ENCODE measurements around the gene SUB1.
"Not testable (repeated sequence)": the region's sequence is repeated elsewhere in the genome, so short reads cannot be mapped to it uniquely, and the experiment has no call there.

The SUB1 gene

GRCh38 chr5:32585446-32586275 is at the start of gene SUB1:
TSS of gene SUB1 (plus strand) at chr5:32585557. CDS start at chr5:32588513, 2,956 bp downstream.
- in situ Hi-C loops (cut with MboI; ENCODE audit: low sequenced_read_pairs): no loop called here

DNA sequence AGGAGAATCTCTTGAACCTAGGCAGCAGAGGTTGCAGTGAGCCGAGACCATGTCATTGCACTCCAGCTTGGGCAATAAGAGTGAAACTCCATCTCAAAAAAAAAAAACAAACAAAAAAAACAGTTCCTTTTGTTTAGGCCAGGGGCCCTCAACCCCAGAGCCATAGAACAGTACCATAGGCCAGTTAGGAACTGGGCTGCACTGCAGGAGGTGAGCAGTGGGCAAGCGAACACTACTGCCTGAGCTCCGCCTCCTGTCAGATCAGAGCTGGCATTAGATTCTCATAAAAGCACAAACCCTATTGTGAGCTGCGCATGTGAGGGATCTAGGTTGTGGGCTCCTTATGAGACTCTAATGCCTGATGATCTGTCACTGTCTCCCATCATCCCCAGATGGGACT is 49.1 kb upstream of the SUB1 start:
- in situ Hi-C loops (cut with MboI; ENCODE audit: low sequenced_read_pairs): no loop called here

DNA sequence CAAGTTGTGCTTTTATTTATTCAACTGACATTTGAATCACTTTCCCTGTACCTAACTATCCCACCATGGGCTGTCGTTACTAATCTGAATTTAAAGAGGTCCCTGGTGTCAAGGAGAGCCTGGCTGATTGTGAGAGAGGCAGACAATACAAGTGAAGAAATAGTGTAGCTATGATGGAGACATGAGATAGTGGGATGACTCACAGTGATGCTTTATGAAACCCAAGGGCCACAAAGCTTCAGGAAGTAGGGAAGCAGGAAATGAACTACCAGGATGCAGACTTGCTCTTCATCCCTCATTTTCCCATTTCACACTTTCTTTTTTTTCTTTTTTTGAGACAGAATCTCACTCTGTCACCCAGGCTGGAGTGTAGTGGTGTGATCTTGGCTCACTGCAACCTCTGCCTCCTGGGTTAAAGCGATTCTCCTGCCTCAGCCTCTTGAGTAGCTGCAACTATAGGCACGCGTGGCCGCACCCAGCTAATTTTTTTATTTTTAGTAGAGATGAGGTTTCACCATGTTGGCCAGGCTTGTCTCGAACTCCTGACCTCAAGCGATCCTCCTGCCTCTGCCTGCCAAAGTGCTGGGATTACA is 47.8 kb upstream of the SUB1 start:
- in situ Hi-C loops (cut with MboI; ENCODE audit: low sequenced_read_pairs): not testable (repeated sequence)

- in situ Hi-C loops (cut with MboI; ENCODE audit: low sequenced_read_pairs): no loop called here
Observed at GRCh38 chr5:32538031-32538547, 47.3 kb upstream of the SUB1 start.

DNA sequence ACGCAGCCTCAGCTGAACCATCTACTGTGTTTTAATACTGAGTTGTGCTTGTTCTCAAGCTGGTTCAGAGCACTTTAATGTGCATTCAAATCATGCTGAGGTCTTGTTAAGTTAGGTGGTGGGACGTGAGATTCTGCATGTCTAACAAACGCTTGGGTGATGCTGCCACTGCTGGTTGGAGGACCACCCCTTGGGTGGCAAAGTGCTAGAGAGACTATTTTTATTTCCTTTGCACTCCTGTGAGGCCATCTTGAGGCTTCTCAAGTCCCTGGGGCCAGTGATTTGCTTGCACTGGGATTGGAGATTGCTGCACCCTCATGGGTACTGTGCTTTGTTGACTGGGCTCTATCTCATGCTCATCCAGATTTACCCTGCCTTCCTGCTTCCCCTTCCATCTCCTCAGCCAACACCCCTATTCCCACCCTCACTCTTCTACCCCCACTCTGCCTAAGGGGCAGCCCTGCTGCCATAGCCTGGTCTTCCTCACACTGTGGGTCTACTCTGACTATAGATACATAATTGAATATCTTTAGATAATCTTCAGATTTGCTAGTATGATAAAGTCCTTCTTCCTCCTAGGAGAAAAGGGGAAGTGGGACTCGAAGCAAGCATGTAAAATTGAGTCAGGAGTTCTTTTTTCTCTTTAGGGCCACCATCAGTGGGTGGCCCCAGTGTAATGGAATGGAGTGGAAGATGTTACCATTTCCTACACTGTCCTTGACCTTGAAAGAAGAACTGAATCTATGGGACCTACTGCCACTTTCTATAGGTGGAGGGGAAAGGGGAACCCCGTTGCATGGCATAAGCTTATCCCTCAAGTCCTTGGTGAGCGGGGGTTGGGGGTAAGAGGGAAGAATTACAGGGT is 45.1 kb upstream of the SUB1 start:
- in situ Hi-C loops (cut with MboI; ENCODE audit: low sequenced_read_pairs): no loop called here

DNA sequence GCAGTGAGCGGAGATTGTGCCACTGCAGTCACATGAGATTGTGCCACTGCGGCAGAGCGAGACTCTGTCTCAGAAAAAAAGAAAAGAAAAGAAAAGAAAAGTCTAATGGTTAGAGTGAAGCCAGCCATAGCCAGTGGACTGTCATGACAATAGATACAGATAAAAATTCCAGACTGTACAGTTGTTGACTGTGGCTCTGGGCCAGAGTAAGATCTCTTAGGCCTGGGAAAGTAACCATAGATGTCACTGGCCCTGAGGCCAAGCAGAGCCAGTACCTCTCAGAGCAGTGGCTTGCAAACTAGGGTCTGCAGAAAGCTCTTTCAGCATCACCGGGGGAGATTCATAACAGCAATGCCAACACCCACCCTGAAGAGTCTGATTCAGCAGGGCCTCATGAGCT is 44.1 kb upstream of the SUB1 start:
- in situ Hi-C loops (cut with MboI; ENCODE audit: low sequenced_read_pairs): no loop called here

GRCh38 chr5:32542216-32543059 is 42.9 kb upstream of the SUB1 start:
- in situ Hi-C loops (cut with MboI; ENCODE audit: low sequenced_read_pairs): no loop called here

DNA sequence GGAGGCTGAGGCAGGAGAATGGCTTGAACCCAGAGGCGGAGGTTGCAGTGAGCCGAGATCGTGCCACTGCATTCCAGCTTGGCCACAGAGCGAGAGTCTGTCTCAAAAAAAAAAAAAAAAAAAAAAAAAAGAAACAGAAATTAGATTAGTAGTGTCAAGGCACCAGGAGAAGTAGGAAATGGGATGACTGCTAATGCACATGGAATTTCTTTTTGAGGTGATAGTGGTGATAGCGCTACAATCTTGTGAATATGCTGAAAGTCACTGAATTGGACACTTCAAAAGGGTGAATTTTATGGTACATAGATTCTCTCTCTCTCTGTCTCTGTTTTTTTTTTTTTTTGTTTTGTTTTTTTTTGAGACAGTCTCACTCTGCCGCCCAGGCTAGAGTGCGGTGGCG is 42.1 kb upstream of the SUB1 start:
- in situ Hi-C loops (cut with MboI; ENCODE audit: low sequenced_read_pairs): no loop called here

DNA sequence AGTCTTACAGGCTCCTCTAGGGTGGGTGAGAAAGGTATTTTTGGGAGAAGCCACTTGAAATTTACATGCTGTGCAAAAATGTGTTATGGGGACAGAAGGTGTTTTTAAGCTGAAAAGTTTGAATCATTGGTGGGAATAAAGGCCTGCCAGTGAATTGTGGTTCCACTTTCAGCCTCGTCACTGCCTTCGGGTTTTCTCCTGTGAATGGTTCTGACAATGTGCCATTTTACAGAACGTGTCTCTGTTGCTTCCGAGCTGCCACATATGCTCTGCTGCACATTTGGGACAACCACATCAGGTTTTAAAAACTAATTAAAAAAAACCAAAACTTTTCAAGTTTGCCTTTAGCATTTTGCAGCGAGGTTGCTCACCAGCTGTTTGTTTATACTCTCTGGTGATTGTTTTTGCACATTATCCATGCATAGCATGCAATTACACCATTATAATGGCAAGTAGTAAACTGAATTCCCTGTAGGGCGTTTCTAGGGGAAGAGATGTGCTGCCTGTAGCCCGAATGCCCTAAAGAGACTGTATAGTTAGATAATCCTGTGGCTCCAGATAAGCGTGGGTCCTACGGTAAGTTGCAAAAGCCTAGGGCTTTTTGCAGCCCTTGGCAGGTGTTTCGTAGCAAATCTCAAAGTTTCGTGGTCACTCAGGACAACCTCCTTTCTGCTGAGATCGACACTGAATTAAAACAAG is 40.1 kb upstream of the SUB1 start:
- in situ Hi-C loops (cut with MboI; ENCODE audit: low sequenced_read_pairs): no loop called here

DNA sequence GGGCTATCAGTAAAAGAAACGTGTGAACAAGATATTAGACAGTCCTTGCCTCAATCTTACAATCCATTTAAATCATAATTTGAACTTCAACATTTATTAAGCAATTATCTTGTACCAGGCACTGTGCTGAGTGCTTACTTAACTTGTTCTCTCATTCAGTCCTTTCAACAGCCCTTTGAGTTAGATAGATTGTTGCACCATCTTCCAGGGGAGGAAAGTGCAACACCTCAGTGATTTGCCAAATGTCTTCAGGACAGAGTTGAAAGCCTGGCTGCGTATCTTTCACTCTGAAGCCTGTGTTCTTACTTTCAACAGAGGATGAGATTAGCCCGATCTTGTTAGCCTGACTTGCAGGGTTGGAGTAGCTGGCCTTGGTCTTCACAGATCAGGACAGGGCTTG is 34.2 kb upstream of the SUB1 start:
- in situ Hi-C loops (cut with MboI; ENCODE audit: low sequenced_read_pairs): no loop called here

- in situ Hi-C loops (cut with MboI; ENCODE audit: low sequenced_read_pairs): no loop called here
Observed at GRCh38 chr5:32551865-32552264, 33.5 kb upstream of the SUB1 start.

GRCh38 chr5:32552491-32552890 is 32.9 kb upstream of the SUB1 start:
- in situ Hi-C loops (cut with MboI; ENCODE audit: low sequenced_read_pairs): not testable (repeated sequence)

DNA sequence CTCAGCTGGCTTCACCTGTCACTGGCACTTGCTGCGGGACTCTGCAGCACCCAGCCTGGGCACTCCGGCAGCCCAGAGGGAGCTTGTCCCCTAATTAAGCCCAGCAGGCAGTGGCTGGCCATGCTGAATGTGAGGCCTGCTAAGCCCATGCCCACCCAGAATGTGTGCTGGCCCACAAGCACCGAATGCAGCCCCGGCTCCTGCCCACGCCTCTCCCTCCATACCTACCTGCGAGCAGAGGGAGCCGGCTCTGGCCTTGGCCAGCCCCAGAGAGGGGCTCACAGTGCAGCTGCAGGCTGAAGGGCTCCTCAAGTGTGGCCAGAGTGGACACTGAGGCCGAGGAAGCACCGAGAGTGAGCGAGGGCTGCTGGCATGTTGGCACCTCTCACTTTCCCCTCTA is 32.4 kb upstream of the SUB1 start:
- in situ Hi-C loops (cut with MboI; ENCODE audit: low sequenced_read_pairs): no loop called here

GRCh38 chr5:32554181-32554780 is 31.1 kb upstream of the SUB1 start:
- in situ Hi-C loops (cut with MboI; ENCODE audit: low sequenced_read_pairs): not testable (repeated sequence)

- in situ Hi-C loops (cut with MboI; ENCODE audit: low sequenced_read_pairs): not testable (repeated sequence)
Observed at GRCh38 chr5:32556543-32556942, 28.8 kb upstream of the SUB1 start.

DNA sequence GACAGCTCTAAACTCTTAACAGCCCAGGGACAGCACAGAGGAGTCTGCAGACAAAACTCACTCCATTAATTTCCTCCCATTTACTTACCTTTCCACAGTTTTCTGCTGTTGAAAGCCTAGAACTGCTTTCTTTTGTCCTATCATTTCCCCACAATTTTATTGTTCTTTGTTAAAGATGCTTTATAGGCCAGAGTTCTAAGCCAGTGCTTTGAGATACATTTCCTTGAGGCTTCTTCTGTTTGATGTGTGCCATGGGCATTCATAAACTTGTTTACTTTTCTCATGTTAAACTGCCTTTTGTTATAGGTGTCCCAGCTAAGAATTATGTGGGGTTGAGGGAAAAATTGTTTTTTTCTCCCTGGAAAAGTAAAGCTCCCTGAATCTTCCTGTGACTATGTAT is 25.9 kb upstream of the SUB1 start:
- in situ Hi-C loops (cut with MboI; ENCODE audit: low sequenced_read_pairs): no loop called here

GRCh38 chr5:32559921-32560320 is 25.4 kb upstream of the SUB1 start:
- in situ Hi-C loops (cut with MboI; ENCODE audit: low sequenced_read_pairs): no loop called here

DNA sequence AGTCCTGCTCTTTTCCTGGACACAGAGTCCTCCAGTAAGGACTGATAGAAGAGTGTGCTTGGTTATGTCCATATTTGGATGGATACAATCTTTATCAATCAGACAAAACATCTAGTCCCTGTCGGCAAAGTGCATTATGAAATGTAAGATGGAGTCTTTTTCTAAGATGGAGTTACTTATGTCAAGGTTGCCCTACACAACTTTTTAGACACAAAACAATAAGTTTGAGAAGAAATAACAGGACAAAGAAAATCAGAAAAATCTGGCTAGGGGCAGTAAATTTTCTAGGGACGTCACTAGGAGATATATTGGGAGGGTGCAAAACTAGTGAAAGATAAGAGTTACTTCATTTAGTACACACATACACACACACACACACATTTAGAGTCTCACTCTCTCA is 23.3 kb upstream of the SUB1 start:
- in situ Hi-C loops (cut with MboI; ENCODE audit: low sequenced_read_pairs): no loop called here

- in situ Hi-C loops (cut with MboI; ENCODE audit: low sequenced_read_pairs): no loop called here
Observed at GRCh38 chr5:32562843-32563242, 22.5 kb upstream of the SUB1 start.

GRCh38 chr5:32563614-32564013 is 21.7 kb upstream of the SUB1 start:
- in situ Hi-C loops (cut with MboI; ENCODE audit: low sequenced_read_pairs): no loop called here
